Psoas muscle (tissue), 8 donors: ENCODE results near the gene ENTPD6. TPM values are rescaled to one million over a fixed set of nuclear protein-coding genes. Genes with fewer than 3 reads are reported as not detected.

ENCODE experiments used
- ATAC-seq, 4 donors: fragments of 200-7000 bp; cut with Tn5 transposase; one replicate each; pipeline ENCODE4 v1.9.1; 2020; ENCODE audit warnings: moderate library complexity in 3 of 4, mild to moderate bottlenecking in 2 of 4
- DNase-seq, 2 donors: peaks; one replicate each; pipeline ENCODE4 v3.0.0-alpha.2; 2020
- H3K27ac ChIP-seq: fragments of 200-600 bp; one replicate; pipeline ENCODE4 v1.8.0; 2022
- H3K27me3 ChIP-seq, 3 donors: fragments of 200-600 bp in 1 of 3; one replicate each; pipeline versions ENCODE4 v1.6.1 to v1.8.0; 2013 to 2022; ENCODE audit warnings: low read length in 2 of 3, mild to moderate bottlenecking in 2 of 3, moderate library complexity in 1 of 3; ENCODE audit not compliant: insufficient read depth in 3 of 3
- H3K36me3 ChIP-seq, 2 donors: fragments of 200-600 bp in 1 of 2; one replicate each; pipeline versions ENCODE4 v1.6.1 to v1.8.0; 2013 to 2022; ENCODE audit warnings: low read depth in 1 of 2, mild to moderate bottlenecking in 1 of 2, moderate library complexity in 1 of 2; ENCODE audit not compliant: insufficient read depth in 1 of 2
- H3K4me1 ChIP-seq: fragments of 200-600 bp; one replicate; pipeline ENCODE4 v1.8.0; 2022
- H3K4me3 ChIP-seq: fragments of 200-600 bp; one replicate; pipeline ENCODE4 v1.8.0; 2022; ENCODE audit warnings: mild to moderate bottlenecking
- H3K9me3 ChIP-seq: fragments of 200-600 bp; one replicate; pipeline ENCODE4 v1.8.0; 2022
- CTCF ChIP-seq: fragments of 200-600 bp; IDR thresholded peaks from one replicate; pipeline ENCODE4 v1.8.0; 2022; ENCODE audit warnings: antibody characterized with exemption
- WGBS, 3 donors: extraction: QIAGEN DNeasy Blood & Tissue Kit; methylation state at CpG; one replicate each; pipeline versions ENCODE4 v1.1.6 to v1.1.7; 2013; 5-methylcytosine and 5-hydroxymethylcytosine counted together
- intact Hi-C, 2 donors: fragments of 100-400 bp; cut with DNase I; formaldehyde crosslinking; loops; one replicate each; pipeline versions ENCODE4 v1.11.0 to v1.14.2; 2022
- polyA plus RNA-seq, 3 donors: library from polyadenylated mRNA; stranded (reverse); fragments of 200-250 nt; gene quantifications; one replicate each; pipeline ENCODE4 v1.2.3, GENCODE V29; 2013
- total RNA-seq, 4 donors: library from RNA; stranded (reverse); fragmentation: NEBNext Ultra II Directional in 2 of 4; extraction: Animal tissue kit (Norgen Biotek cat#: 25700) in 2 of 4; gene quantifications; one replicate each; pipeline versions ENCODE4 v1.2.1 to v1.2.4, GENCODE V29; 2021 to 2023
- donor health status: healthy with polysubstance abuse.
- donor health status: DM: no; HTN: no; CAD: no; lungs with moderate emphysema.
- donor health status: Bipolar disorder and iron deficiency.
- donor health status: healthy.
- donor health status: DM: yes; HTN: yes; CAD: no.
- donor health status: DM: no; HTN: no; CAD: no.
- donor health status: DM: no; HTN: no; CAD: no.
- donor health status: DM: yes; HTN: yes; CAD: no.

ENTPD6 gene
- total and polyA plus RNA-seq, 7 donors = 28.7 to 65.3 (median 38.9) TPM

- Histone ChIP-seq H3K9me3 (no peaks in the 10 kb centered on the region), H3K36me3 (no peaks in the 10 kb centered on the region), H3K27me3 (no peaks in the 10 kb centered on the region), H3K27ac (no peak overlapping the region), H3K4me3 (no peak overlapping the region), H3K4me1 (peaks cover 32% of the 10 kb centered on the region)
- intact Hi-C loops = loop anchor here (2.0 to 10.0 kb wide), 5 partner anchors 31 to 199 kb away; partner anchors contain the start of genes PYGB (in 2 of the 2) and ABHD12 (in 1 of the 2)
- TF ChIP-seq CTCF = no peak
- ATAC-seq (no peak), DNase-seq (no peak)
- WGBS, 3 donors = 66 to 87% (median 68%) methylated on average over 3 of the region's 3 CpGs
Observed at GRCh38 chr20:25197870-25198190, 2.3 kb downstream of the ENTPD6 start.

GRCh38 chr20:25198663-25199383 lies 3.3 kb downstream of the ENTPD6 start:
- 43 to 63% (median 44%) methylated on average over 11 of the region's 11 CpGs for WGBS, 3 donors
- H3K4me1 ChIP-seq = peaks cover 32% of the 10 kb centered on the region
- intact Hi-C loops = loop anchor here (2.0 to 10.0 kb wide), 5 partner anchors 30 to 198 kb away; partner anchors contain the start of genes PYGB (in 2 of the 2) and ABHD12 (in 1 of the 2)
- no peaks in the 10 kb centered on the region for H3K27me3 ChIP-seq
- H3K27ac ChIP-seq = peak overlapping the region; percentile 39
- no peak for TF ChIP-seq CTCF
- H3K4me3 ChIP-seq = no peak overlapping the region
- no peak for DNase-seq
- no peaks in the 10 kb centered on the region for H3K9me3 ChIP-seq
- H3K36me3 ChIP-seq = no peaks in the 10 kb centered on the region
- ATAC-seq = no peak

GRCh38 chr20:25199473-25200260 lies 4.2 kb downstream of the ENTPD6 start:
- peaks cover 32% of the 10 kb centered on the region for H3K4me1 ChIP-seq
- 63 to 82% (median 66%) methylated on average over 5 of the region's 5 CpGs for WGBS, 3 donors
- TF ChIP-seq CTCF = no peak

GRCh38 chr20:25203089-25203488 lies 7.6 kb downstream of the ENTPD6 start:
- no peak overlapping the region for H3K4me3 ChIP-seq
- WGBS, 3 donors = 48 to 95% (median 65%) methylated on average over 2 of the region's 2 CpGs
- ATAC-seq (no peak), DNase-seq (no peak)
- no peak for TF ChIP-seq CTCF
- H3K9me3 ChIP-seq = no peaks in the 10 kb centered on the region
- H3K27me3 ChIP-seq = no peaks in the 10 kb centered on the region
- H3K27ac ChIP-seq = no peak overlapping the region
- H3K36me3 ChIP-seq = no peaks in the 10 kb centered on the region
- peaks cover 29% of the 10 kb centered on the region for H3K4me1 ChIP-seq
- intact Hi-C loops = no loop called here

More at GRCh38 chr20:25199473-25200260, 4.2 kb downstream of the ENTPD6 start:
- no peaks in the 10 kb centered on the region for H3K27me3 ChIP-seq
- no peak overlapping the region for H3K4me3 ChIP-seq
- no peak for ATAC-seq
- H3K27ac ChIP-seq = peak overlapping the region; percentile 39
- DNase-seq = no peak
- H3K36me3 ChIP-seq = no peaks in the 10 kb centered on the region
- intact Hi-C loops = loop anchor here (2.0 to 10.0 kb wide), 5 partner anchors 29 to 198 kb away; partner anchors contain the start of genes PYGB (in 2 of the 2) and ABHD12 (in 1 of the 2)
- H3K9me3 ChIP-seq = no peaks in the 10 kb centered on the region
